Activated CD4-positive, CD25-positive, alpha-beta regulatory T cell (primary cell): Measurements from ENCODE around the gene CPNE6.

ENCODE experiments used
- DNase-seq, 4 experiments: peaks; one replicate each; lab custom pipeline; 2025; lab: John Stamatoyannopoulos, UW

The CPNE6 gene

DNA sequence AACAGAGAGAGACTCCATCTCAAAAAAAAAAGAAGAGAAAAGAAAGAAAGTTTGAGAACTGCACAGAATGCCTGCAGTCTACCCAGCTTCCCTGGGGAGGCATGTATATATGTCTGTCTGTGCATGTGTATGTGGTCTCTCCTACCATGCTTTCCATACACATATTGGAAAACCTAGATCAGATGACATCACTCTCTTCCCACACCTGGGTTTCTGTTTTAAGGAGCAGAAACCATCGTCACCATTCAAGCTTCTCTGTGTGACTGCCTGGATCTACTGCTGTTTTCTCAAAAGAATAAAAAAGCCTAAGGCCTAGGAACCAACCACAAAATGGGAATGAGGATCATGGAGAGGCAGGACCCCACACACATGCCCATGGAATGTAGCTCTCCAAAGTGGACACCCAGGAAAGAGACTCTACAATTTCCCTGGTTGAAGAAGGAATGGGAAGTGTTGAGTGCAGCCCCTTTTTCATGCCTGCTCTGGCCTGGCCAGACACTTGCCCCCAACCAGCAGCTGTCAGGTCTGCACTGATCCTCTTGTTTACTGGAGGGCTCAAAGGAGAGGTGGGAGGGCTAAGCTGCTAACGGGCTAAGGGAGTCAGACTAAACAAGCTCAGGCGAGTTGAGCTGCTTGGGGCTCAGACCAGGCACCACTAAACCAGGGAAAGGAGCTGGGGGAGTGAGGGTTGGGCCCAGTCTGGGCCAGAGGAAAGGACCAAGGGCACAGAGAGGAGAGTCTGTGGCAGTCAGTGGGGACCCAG, 15.0 kb downstream of the CPNE6 start:
- DNase-seq: no peak

DNA sequence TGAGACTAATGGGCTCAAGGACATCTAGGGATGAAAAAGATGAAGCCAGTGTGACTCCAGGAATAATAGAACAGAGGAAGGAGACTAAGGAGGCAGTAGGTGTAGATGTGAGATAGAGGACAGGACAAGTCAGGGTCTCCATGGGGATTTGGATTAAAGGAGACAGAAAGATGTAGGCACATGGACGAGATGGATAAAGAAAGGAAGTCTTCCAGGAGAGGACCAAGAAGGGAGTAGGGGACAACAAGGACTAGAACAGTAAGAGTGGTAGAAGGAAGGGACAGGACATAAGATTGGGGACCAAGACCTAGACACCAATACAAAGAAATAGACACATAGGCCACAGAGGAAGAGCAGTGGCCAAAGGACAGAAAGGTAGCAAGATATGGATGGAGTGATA, 15.6 kb downstream of the CPNE6 start:
- no peak for DNase-seq

- no peak for DNase-seq
Measured at GRCh38 chr14:24088095-24088494, 16.7 kb downstream of the CPNE6 start.

DNA sequence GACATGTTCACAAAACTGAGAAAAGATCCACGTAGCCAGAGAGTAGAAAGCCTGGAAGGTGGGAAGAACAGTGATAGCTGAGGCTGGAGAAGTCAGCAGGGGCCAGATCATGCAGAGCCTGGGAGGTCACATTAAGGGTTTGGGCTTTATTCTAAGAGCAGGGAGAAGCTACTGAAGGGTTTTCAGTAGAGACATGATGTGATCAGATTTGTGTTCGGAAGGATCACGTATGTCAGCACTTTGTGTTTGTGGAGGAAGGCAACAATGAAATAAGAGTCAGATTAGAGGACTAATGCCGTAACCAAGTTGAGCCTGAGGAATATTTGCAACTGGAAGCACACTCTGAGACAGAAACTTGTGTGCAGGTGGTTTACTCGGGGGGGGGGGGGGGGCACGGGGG, 18.5 kb downstream of the CPNE6 start:
- no peak for DNase-seq

- no peak for DNase-seq
Measured at GRCh38 chr14:24092110-24092504, 20.7 kb downstream of the CPNE6 start.

DNA sequence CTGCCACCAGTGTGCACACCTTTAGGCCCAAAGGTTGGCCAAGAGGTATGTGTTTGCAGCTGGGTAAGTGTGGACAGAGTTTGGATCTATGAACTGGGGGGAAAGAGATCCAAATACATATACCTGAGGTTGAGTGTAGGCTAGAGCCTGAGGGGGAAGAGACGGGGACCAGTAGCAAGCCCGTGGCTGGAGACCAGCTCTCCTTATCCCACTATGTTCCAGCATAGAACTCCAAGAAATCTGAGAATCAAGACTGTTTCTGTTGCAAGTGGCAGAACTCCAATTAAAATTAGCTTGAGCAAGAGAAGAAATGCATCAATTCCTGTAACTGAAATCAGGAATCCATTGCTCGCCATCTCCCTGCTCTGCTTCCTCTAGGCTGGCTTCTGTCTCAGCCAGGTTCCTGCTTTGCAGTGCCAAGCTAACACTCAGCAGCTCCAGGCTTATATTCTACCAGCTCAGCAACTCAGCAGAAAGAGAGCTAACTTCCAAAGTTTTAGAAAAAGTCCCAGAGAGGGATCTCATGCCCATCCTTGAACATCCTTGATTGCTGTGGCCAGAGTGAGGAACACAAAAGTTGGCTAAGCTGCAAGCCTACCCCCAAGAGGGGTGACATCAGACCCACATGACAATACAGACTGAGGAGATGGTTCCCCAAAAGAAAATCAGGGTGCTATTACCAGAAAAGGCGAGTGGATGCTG, 21.3 kb downstream of the CPNE6 start:
- DNase-seq: no peak

DNA sequence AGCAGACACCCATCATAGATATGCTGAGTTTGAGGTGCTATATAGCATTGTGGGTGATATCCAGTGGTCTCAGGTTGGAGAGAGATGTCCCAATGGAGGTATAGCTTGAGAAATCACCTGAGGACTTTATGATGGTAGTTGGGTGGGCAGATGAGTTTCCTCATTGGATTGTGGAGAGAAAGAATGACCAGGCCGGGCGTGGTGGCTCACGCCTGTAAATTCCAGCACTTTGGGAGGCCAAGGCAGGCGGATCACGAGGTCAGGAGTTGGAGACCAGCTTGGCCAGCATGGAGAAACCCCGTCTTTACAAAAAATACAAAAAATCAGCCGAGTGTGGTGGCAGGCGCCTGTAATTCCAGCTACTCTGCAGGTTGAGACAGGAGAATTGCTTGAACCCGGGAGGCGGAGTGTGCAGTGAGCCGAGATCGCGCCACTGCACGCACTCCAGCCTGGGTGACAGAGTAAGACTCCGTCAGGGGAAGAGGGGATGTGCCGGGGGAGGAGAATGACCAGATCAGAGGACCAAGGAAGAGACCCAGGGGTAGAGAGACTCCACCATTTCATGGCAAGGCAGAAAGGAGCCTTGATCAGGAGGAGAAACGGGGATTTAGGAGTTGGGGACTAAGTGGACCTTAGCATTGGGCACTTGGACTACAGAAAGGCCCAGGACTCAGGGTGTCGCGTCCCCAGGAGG, 22.0 kb downstream of the CPNE6 start:
- DNase-seq: no peak

- DNase-seq: peak; percentile 48 to 77 (median 62)
Measured at GRCh38 chr14:24093901-24094840, 22.8 kb downstream of the CPNE6 start, which contains the start of gene PCK2. TSS of gene PCK2 (plus strand) at chr14:24094311. CDS start at chr14:24094406, 95 bp downstream.

- no peak for DNase-seq
Measured at GRCh38 chr14:24094841-24095270, 23.5 kb downstream of the CPNE6 start.

- DNase-seq: peak in 2 of 4 experiments; percentile 25 to 32
Measured at GRCh38 chr14:24095271-24096068, 24.1 kb downstream of the CPNE6 start.

DNA sequence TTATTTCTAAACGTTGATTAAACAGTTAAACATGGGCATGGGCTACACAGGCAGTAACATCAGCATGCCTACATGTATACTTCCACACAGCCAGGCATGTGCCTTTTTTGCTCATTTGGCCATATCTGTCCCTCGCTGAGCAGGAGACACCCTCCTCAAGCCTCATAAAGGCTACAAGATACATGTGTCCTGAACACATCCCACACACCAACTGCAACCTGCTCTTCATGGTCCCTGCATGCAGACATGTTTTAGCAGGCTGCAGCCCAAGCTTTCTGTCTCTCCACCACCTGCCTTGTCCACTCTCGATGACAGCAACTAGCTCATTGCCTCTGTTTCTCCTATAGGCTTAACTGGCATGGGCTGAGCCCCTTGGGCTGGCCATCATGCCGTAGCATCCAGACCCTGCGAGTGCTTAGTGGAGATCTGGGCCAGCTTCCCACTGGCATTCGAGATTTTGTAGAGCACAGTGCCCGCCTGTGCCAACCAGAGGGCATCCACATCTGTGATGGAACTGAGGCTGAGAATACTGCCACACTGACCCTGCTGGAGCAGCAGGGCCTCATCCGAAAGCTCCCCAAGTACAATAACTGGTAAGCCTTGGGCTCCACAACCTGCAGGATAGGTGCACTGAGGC, 25.3 kb downstream of the CPNE6 start:
- no peak for DNase-seq

DNA sequence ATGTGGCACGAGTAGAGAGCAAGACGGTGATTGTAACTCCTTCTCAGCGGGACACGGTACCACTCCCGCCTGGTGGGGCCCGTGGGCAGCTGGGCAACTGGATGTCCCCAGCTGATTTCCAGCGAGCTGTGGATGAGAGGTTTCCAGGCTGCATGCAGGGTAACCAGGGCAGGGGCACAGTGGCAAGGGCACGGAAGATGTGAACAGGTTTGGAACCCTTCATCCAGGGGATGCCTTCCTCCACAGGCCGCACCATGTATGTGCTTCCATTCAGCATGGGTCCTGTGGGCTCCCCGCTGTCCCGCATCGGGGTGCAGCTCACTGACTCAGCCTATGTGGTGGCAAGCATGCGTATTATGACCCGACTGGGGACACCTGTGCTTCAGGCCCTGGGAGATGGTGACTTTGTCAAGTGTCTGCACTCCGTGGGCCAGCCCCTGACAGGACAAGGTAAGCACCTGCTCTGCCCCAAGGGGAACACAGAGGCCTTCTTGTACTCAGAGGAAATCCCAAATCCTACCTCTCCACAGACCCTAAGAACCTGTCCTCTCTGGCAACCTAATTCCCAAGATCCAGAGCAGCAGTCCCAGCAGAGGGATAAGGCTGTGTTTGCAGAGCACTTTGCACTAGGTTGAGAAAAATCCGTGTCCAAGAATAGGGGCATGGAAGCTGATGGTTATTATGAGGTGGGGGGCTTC, 27.0 kb downstream of the CPNE6 start:
- DNase-seq: no peak

- DNase-seq: no peak
Measured at GRCh38 chr14:24098927-24099813, 27.8 kb downstream of the CPNE6 start.

DNA sequence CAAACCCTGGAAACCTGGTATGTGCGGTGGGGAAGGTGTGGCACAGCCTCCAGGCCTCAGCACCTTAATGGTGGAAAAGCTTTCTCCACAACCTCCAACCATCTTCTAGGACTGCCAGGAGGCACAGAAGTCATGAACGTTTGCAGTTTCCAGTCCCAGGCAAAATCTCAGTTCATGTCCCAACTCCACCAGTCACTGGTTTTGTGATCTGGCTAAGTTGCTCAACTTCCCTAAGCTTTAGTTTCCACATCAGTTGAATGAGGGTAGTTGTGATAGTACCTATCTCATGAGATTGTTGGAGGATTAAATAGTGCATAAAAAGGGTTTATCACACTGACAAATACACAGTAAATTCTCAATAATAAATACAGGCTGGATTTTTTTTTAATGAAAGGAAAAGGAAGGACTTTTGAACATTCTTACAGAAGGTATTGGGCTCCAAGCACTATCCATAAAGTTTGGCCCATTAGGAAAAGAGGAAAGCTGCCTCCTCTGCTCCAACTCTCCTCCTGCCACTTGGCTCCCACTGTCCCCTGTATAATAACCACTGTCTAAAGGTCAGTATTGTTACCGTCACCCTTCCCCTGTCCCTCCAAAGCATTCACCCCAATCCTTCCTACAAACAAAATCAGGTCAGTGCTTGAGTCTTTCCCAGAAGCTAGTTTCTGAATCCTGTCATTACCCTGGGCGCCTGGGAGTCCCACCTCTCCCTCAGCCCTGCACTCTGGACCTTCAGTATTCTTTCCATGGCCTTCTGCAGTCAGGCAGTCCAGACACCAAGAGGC, 29.0 kb downstream of the CPNE6 start:
- DNase-seq: no peak

GRCh38 chr14:24100982-24101494, 29.7 kb downstream of the CPNE6 start:
- no peak for DNase-seq

- no peak for DNase-seq
Measured at GRCh38 chr14:24102357-24103048, 31.1 kb downstream of the CPNE6 start.

- no peak for DNase-seq
Measured at GRCh38 chr14:24103451-24103850, 32.1 kb downstream of the CPNE6 start.
